ENCODE results near the gene SPPL3.
"Not testable (repeated sequence)": the region's sequence is repeated elsewhere in the genome, so short reads cannot be mapped to it uniquely, and the experiment has no call there.

The SPPL3 gene

GRCh38 chr12:120795441-120796178 is 108.5 kb downstream of the SPPL3 start:
- H3F3A ChIP-seq (ENCODE audit: control insufficient read depth, insufficient read depth), result no peaks in the 10 kb centered on the region
- peaks cover 6% of the 10 kb centered on the region; the same call in 1 of the 2 replicates for H3K79me2 ChIP-seq (ENCODE audit: control insufficient read depth, low read length)
- H3K9me2 ChIP-seq (replicated peaks; ENCODE audit: control insufficient read depth, low read length), result no peaks in the 10 kb centered on the region
- peaks cover 14% of the 10 kb centered on the region for H3K36me3 ChIP-seq (ENCODE audit: control insufficient read depth, low read length)
- H3K4me1 ChIP-seq (ENCODE audit: control insufficient read depth, low read length), result peaks cover 46% of the 10 kb centered on the region
- H3K9me3 ChIP-seq (ENCODE audit: control insufficient read depth, insufficient read depth, low read length), result peaks cover 11% of the 10 kb centered on the region; the same call in 1 of the 2 replicates
- H3K27me3 ChIP-seq (ENCODE audit: control insufficient read depth, low read length), result no peaks in the 10 kb centered on the region
- no peak overlapping the region for H3K4me3 ChIP-seq (ENCODE audit: low read length)
- TF ChIP-seq EZH2phosphoT487 (IDR thresholded peaks at IDR 0.05; ENCODE audit: borderline replicate concordance, low read length) (no peak), CTCF (IDR thresholded peaks at IDR 0.05; ENCODE audit: low read depth, low read length, poor library complexity, severe bottlenecking) (no peak)
- H3K4me2 ChIP-seq (ENCODE audit: low read length), result no peak overlapping the region
- H3K27ac ChIP-seq (ENCODE audit: low read depth, low read length), result no peak overlapping the region
- no peaks in the 10 kb centered on the region; the same call in 1 of the 2 replicates for H4K20me1 ChIP-seq (ENCODE audit: control insufficient read depth, insufficient read depth, low read depth, low read length)

- H3K36me3 ChIP-seq (ENCODE audit: control insufficient read depth, low read length), result peaks cover 6% of the 10 kb centered on the region
- no peaks in the 10 kb centered on the region for H3K79me2 ChIP-seq (ENCODE audit: control insufficient read depth, low read length)
- H3K9me2 ChIP-seq (replicated peaks; ENCODE audit: control insufficient read depth, low read length), result no peaks in the 10 kb centered on the region
- no peaks in the 10 kb centered on the region; the same call in 1 of the 2 replicates for H4K20me1 ChIP-seq (ENCODE audit: control insufficient read depth, insufficient read depth, low read depth, low read length)
- peaks cover 11% of the 10 kb centered on the region; the same call in 1 of the 2 replicates for H3K9me3 ChIP-seq (ENCODE audit: control insufficient read depth, insufficient read depth, low read length)
- no peaks in the 10 kb centered on the region for H3F3A ChIP-seq (ENCODE audit: control insufficient read depth, insufficient read depth)
- H3K4me3 ChIP-seq (ENCODE audit: low read length), result no peak overlapping the region
- H3K4me1 ChIP-seq (ENCODE audit: control insufficient read depth, low read length), result peaks cover 23% of the 10 kb centered on the region
- no peaks in the 10 kb centered on the region for H3K27me3 ChIP-seq (ENCODE audit: control insufficient read depth, low read length)
- no peak overlapping the region for H3K27ac ChIP-seq (ENCODE audit: low read depth, low read length)
- no peak for TF ChIP-seq CTCF (IDR thresholded peaks at IDR 0.05; ENCODE audit: low read depth, low read length, poor library complexity, severe bottlenecking)
- TF ChIP-seq EZH2phosphoT487 (IDR thresholded peaks at IDR 0.05; ENCODE audit: borderline replicate concordance, low read length), result no peak
- no peak overlapping the region for H3K4me2 ChIP-seq (ENCODE audit: low read length)
Observed at GRCh38 chr12:120793357-120793756, 110.8 kb downstream of the SPPL3 start.

- not testable (repeated sequence) for H3K4me2 ChIP-seq (ENCODE audit: low read length); H3K9me2 ChIP-seq (replicated peaks; ENCODE audit: control insufficient read depth, low read length); H3K36me3 ChIP-seq (ENCODE audit: control insufficient read depth, low read length); H3K27me3 ChIP-seq (ENCODE audit: control insufficient read depth, low read length); H4K20me1 ChIP-seq (ENCODE audit: control insufficient read depth, insufficient read depth, low read depth, low read length); H3K79me2 ChIP-seq (ENCODE audit: control insufficient read depth, low read length); H3K27ac ChIP-seq (ENCODE audit: low read depth, low read length); H3F3A ChIP-seq (ENCODE audit: control insufficient read depth, insufficient read depth); H3K4me3 ChIP-seq (ENCODE audit: low read length)
- peaks cover 11% of the 10 kb centered on the region; the same call in 1 of the 2 replicates for H3K9me3 ChIP-seq (ENCODE audit: control insufficient read depth, insufficient read depth, low read length)
- peaks cover 16% of the 10 kb centered on the region for H3K4me1 ChIP-seq (ENCODE audit: control insufficient read depth, low read length)
Observed at GRCh38 chr12:120792456-120792855, 111.7 kb downstream of the SPPL3 start.

GRCh38 chr12:120791669-120792176 is 112.4 kb downstream of the SPPL3 start:
- H3K36me3 ChIP-seq (ENCODE audit: control insufficient read depth, low read length), result peaks cover 6% of the 10 kb centered on the region
- peaks cover 16% of the 10 kb centered on the region for H3K4me1 ChIP-seq (ENCODE audit: control insufficient read depth, low read length)
- H3K79me2 ChIP-seq (ENCODE audit: control insufficient read depth, low read length), result no peaks in the 10 kb centered on the region
- H3K27ac ChIP-seq (ENCODE audit: low read depth, low read length), result no peak overlapping the region
- H3K27me3 ChIP-seq (ENCODE audit: control insufficient read depth, low read length), result no peaks in the 10 kb centered on the region
- H3K4me2 ChIP-seq (ENCODE audit: low read length), result no peak overlapping the region
- H3K4me3 ChIP-seq (ENCODE audit: low read length), result no peak overlapping the region
- H3K9me2 ChIP-seq (replicated peaks; ENCODE audit: control insufficient read depth, low read length), result no peaks in the 10 kb centered on the region
- no peaks in the 10 kb centered on the region; the same call in 1 of the 2 replicates for H4K20me1 ChIP-seq (ENCODE audit: control insufficient read depth, insufficient read depth, low read depth, low read length)
- no peak for TF ChIP-seq CTCF (IDR thresholded peaks at IDR 0.05; ENCODE audit: low read depth, low read length, poor library complexity, severe bottlenecking)
- no peak for TF ChIP-seq EZH2phosphoT487 (IDR thresholded peaks at IDR 0.05; ENCODE audit: borderline replicate concordance, low read length)
- peaks cover 10% of the 10 kb centered on the region; the same call in 1 of the 2 replicates for H3K9me3 ChIP-seq (ENCODE audit: control insufficient read depth, insufficient read depth, low read length)
- H3F3A ChIP-seq (ENCODE audit: control insufficient read depth, insufficient read depth), result no peaks in the 10 kb centered on the region
